ENCODE data around the gene LGI1. TPM values are rescaled to one million over a fixed set of nuclear protein-coding genes. Genes with fewer than 3 reads are reported as not detected.

LGI1 gene
- polyA plus RNA-seq, 1 donor (not counting 4 experiments of a cell fraction or from before 2014, with no cell fraction given), result not detected

DNA sequence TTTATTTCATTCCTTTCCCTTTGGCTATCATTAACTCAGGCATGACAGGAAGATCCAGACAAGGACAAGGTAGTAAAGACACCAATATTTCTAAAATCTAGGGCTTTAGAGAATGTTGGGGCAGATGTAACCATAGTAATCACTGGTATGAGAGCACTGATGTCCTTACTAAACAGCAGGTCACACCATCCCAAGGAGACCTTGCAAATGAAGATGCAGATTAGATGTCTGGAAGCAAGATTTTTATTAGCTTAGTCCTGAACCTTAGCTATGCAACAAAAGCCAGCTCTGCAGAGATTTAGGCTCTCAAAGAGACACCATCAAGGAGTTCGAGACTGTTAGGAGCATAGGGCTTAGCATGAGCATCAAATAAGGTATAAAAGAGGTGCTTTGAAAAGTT, 31.7 kb upstream of the LGI1 start:
- H3K27ac ChIP-seq (ENCODE audit: control insufficient read depth, insufficient read depth, low read length), result no peak overlapping the region
- H3K9ac ChIP-seq (ENCODE audit: control insufficient read depth, extremely low read depth, insufficient read depth, low read length), result no peak overlapping the region
- no peaks in the 10 kb centered on the region for H3K36me3 ChIP-seq (ENCODE audit: control insufficient read depth in 2 of 2, extremely low read depth in 1 of 2, insufficient read depth in 2 of 2, low read length in 2 of 2)
- TF ChIP-seq EZH2 (IDR thresholded peaks at IDR 0.05; ENCODE audit: low read length), result no peak
- TF ChIP-seq, protein P1, sequence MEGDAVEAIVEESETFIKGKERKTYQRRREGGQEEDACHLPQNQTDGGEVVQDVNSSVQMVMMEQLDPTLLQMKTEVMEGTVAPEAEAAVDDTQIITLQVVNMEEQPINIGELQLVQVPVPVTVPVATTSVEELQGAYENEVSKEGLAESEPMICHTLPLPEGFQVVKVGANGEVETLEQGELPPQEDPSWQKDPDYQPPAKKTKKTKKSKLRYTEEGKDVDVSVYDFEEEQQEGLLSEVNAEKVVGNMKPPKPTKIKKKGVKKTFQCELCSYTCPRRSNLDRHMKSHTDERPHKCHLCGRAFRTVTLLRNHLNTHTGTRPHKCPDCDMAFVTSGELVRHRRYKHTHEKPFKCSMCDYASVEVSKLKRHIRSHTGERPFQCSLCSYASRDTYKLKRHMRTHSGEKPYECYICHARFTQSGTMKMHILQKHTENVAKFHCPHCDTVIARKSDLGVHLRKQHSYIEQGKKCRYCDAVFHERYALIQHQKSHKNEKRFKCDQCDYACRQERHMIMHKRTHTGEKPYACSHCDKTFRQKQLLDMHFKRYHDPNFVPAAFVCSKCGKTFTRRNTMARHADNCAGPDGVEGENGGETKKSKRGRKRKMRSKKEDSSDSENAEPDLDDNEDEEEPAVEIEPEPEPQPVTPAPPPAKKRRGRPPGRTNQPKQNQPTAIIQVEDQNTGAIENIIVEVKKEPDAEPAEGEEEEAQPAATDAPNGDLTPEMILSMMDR (optimal IDR thresholded peaks at IDR 0.05 in 1 of 3, IDR thresholded peaks at IDR 0.05 in 1 of 3, conservative IDR thresholded peaks at IDR 0.05 in 1 of 3; ENCODE audit: extremely low read depth in 1 of 3, insufficient read depth in 2 of 3, low read length in 3 of 3), result no peak
- H3K4me2 ChIP-seq (ENCODE audit: control insufficient read depth, extremely low read depth, insufficient read depth, low read depth, low read length), result no peak overlapping the region
- dilution Hi-C loops (cut with MboI; ENCODE audit: extremely low pct_ligation_motif_present, low sequenced_read_pairs), result no loop called here
- no peaks in the 10 kb centered on the region for H3K79me2 ChIP-seq (ENCODE audit: control insufficient read depth, insufficient read depth, low read length)
- H3K4me1 ChIP-seq (ENCODE audit: control insufficient read depth, extremely low read depth, insufficient read depth, low read length), result no peaks in the 10 kb centered on the region
- DNase-seq (ENCODE audit: low read depth, low spot score) (no peak), FAIRE-seq (no peak)
- peaks cover 4% of the 10 kb centered on the region for H3K27me3 ChIP-seq (ENCODE audit: control insufficient read depth, extremely low read depth, insufficient read depth, low read length)
- H3K9me3 ChIP-seq (ENCODE audit: control insufficient read depth, low read depth, low read length), result no peaks in the 10 kb centered on the region
- no peaks in the 10 kb centered on the region for H4K20me1 ChIP-seq (ENCODE audit: control insufficient read depth, extremely low read depth, insufficient read depth, low read length)
- H3K4me3 ChIP-seq (ENCODE audit: control insufficient read depth in 2 of 3, extremely low read depth in 1 of 3, insufficient read depth in 2 of 3, low read depth in 1 of 3, low read length in 3 of 3), result no peak overlapping the region
- no peak overlapping the region for H2AFZ ChIP-seq (ENCODE audit: control insufficient read depth, low read length)
- H3K9me1 ChIP-seq (ENCODE audit: control insufficient read depth, extremely low read depth, insufficient read depth, low read length), result no peaks in the 10 kb centered on the region

DNA sequence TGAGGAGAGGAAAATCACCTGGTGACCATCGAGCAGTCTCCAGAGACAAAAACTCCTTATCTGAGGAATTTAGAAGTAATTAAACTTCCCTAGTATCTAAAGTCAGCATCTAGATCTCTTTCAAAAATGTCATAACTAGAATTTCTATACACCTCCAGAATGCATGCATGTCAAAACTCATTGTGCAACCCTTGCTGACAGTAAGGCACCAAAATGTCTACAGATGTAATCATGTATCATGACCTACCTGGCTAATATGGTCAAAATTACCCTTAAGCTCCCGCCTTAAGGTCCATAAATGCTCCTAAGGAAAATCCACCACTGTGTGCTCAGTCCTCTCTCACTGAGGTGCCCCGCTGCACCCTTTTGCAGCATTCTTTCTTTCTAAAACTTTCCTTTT, 16.4 kb upstream of the LGI1 start:
- dilution Hi-C loops (cut with MboI; ENCODE audit: extremely low pct_ligation_motif_present, low sequenced_read_pairs), result no loop called here
- no peak overlapping the region for H2AFZ ChIP-seq (ENCODE audit: control insufficient read depth, low read length)
- H3K9ac ChIP-seq (ENCODE audit: control insufficient read depth, extremely low read depth, insufficient read depth, low read length), result no peak overlapping the region
- H3K4me3 ChIP-seq (ENCODE audit: control insufficient read depth in 2 of 3, extremely low read depth in 1 of 3, insufficient read depth in 2 of 3, low read depth in 1 of 3, low read length in 3 of 3), result no peak overlapping the region
- no peaks in the 10 kb centered on the region for H3K27me3 ChIP-seq (ENCODE audit: control insufficient read depth, extremely low read depth, insufficient read depth, low read length)
- H3K9me1 ChIP-seq (ENCODE audit: control insufficient read depth, extremely low read depth, insufficient read depth, low read length), result no peaks in the 10 kb centered on the region
- no peak for TF ChIP-seq EZH2 (IDR thresholded peaks at IDR 0.05; ENCODE audit: low read length)
- TF ChIP-seq, protein P1 (optimal IDR thresholded peaks at IDR 0.05 in 1 of 3, IDR thresholded peaks at IDR 0.05 in 1 of 3, conservative IDR thresholded peaks at IDR 0.05 in 1 of 3; ENCODE audit: extremely low read depth in 1 of 3, insufficient read depth in 2 of 3, low read length in 3 of 3), result no peak
- no peaks in the 10 kb centered on the region for H3K79me2 ChIP-seq (ENCODE audit: control insufficient read depth, insufficient read depth, low read length)
- no peaks in the 10 kb centered on the region for H3K9me3 ChIP-seq (ENCODE audit: control insufficient read depth, low read depth, low read length)
- H4K20me1 ChIP-seq (ENCODE audit: control insufficient read depth, extremely low read depth, insufficient read depth, low read length), result no peaks in the 10 kb centered on the region
- no peak for DNase-seq (ENCODE audit: low read depth, low spot score)
- H3K36me3 ChIP-seq (ENCODE audit: control insufficient read depth in 2 of 2, extremely low read depth in 1 of 2, insufficient read depth in 2 of 2, low read length in 2 of 2), result no peaks in the 10 kb centered on the region
- H3K27ac ChIP-seq (ENCODE audit: control insufficient read depth, insufficient read depth, low read length), result no peak overlapping the region
- H3K4me1 ChIP-seq (ENCODE audit: control insufficient read depth, extremely low read depth, insufficient read depth, low read length), result no peaks in the 10 kb centered on the region
- H3K4me2 ChIP-seq (ENCODE audit: control insufficient read depth, extremely low read depth, insufficient read depth, low read depth, low read length), result no peak overlapping the region
- FAIRE-seq, result no peak

All from keratinocyte (primary cell).